OCI-M1 (cell line): ENCODE measurements around the gene CACNB2.
A peak's percentile ranks its signal among the peaks of the same experiment; 100 is the strongest.
"Not testable (repeated sequence)": the region's sequence is repeated elsewhere in the genome, so short reads cannot be mapped to it uniquely, and the experiment has no call there.

Experiments
- DNase-seq: peaks from one replicate; lab custom pipeline; 2025; lab: John Stamatoyannopoulos, UW

The CACNB2 gene

GRCh38 chr10:18202680-18203460 is 62.6 kb downstream of the CACNB2 start:
- DNase-seq = no peak

GRCh38 chr10:18203471-18203870 is 63.2 kb downstream of the CACNB2 start:
- DNase-seq = no peak

- DNase-seq = peak; percentile 22
Measured at GRCh38 chr10:18204039-18204835, 64.0 kb downstream of the CACNB2 start.

GRCh38 chr10:18205098-18205834 is 65.0 kb downstream of the CACNB2 start:
- no peak for DNase-seq

GRCh38 chr10:18208186-18208585 is 68.0 kb downstream of the CACNB2 start:
- DNase-seq = not testable (repeated sequence)

- no peak for DNase-seq
Measured at GRCh38 chr10:18209241-18209640, 69.0 kb downstream of the CACNB2 start.

- DNase-seq = no peak
Measured at GRCh38 chr10:18210711-18211110, 70.5 kb downstream of the CACNB2 start.

- no peak for DNase-seq
Measured at GRCh38 chr10:18211862-18212261, 71.6 kb downstream of the CACNB2 start.

- DNase-seq = no peak
Measured at GRCh38 chr10:18213271-18213670, 73.0 kb downstream of the CACNB2 start.

GRCh38 chr10:18214691-18215563 is 74.7 kb downstream of the CACNB2 start:
- DNase-seq = peak; percentile 68

- peak; percentile 35 for DNase-seq
Measured at GRCh38 chr10:18216482-18216881, 76.3 kb downstream of the CACNB2 start.

- DNase-seq = no peak
Measured at GRCh38 chr10:18217577-18217976, 77.4 kb downstream of the CACNB2 start.

- no peak for DNase-seq
Measured at GRCh38 chr10:18219146-18219545, 78.9 kb downstream of the CACNB2 start.

- no peak for DNase-seq
Measured at GRCh38 chr10:18221123-18221522, 80.9 kb downstream of the CACNB2 start.

- DNase-seq = no peak
Measured at GRCh38 chr10:18221882-18222281, 81.7 kb downstream of the CACNB2 start.

- no peak for DNase-seq
Measured at GRCh38 chr10:18222866-18223265, 82.6 kb downstream of the CACNB2 start.

- DNase-seq = no peak
Measured at GRCh38 chr10:18223898-18224297, 83.7 kb downstream of the CACNB2 start.

GRCh38 chr10:18224626-18225445 is 84.6 kb downstream of the CACNB2 start:
- no peak for DNase-seq

GRCh38 chr10:18226336-18226735 is 86.1 kb downstream of the CACNB2 start:
- no peak for DNase-seq

GRCh38 chr10:18229826-18230225 is 89.6 kb downstream of the CACNB2 start:
- no peak for DNase-seq

- no peak for DNase-seq
Measured at GRCh38 chr10:18230794-18231193, 90.6 kb downstream of the CACNB2 start.
